Subcutaneous abdominal adipose tissue (tissue), 5 donors: Measurements from ENCODE around the gene RAMP3.
A peak's percentile ranks its signal among the peaks of the same experiment; 100 is the strongest.
"Not testable (repeated sequence)": the region's sequence is repeated elsewhere in the genome, so short reads cannot be mapped to it uniquely, and the experiment has no call there.

Source experiments
- H3K27ac ChIP-seq: one replicate; pipeline ENCODE4 v1.7.0; 2013; ENCODE audit warnings: low read depth, mild to moderate bottlenecking, inconsistent platforms, low read length, moderate library complexity
- H3K27me3 ChIP-seq, 5 donors: one replicate each; pipeline ENCODE4 v1.7.0; 2013; ENCODE audit warnings: low read length in 5 of 5, inconsistent platforms in 1 of 5; ENCODE audit not compliant: control insufficient read depth in 5 of 5, insufficient read depth in 4 of 5
- H3K36me3 ChIP-seq, 5 donors: one replicate each; pipeline ENCODE4 v1.7.0; 2013; ENCODE audit warnings: low read length in 5 of 5; ENCODE audit not compliant: control insufficient read depth in 5 of 5, insufficient read depth in 5 of 5
- H3K4me1 ChIP-seq, 5 donors: one replicate each; pipeline ENCODE4 v1.7.0; 2013; ENCODE audit warnings: low read length in 5 of 5, mild to moderate bottlenecking in 3 of 5, moderate library complexity in 1 of 5; ENCODE audit not compliant: control insufficient read depth in 5 of 5, insufficient read depth in 5 of 5
- H3K4me3 ChIP-seq, 5 donors: one replicate each; pipeline ENCODE4 v1.7.0; 2013; ENCODE audit warnings: low read length in 5 of 5, low read depth in 1 of 5
- H3K9ac ChIP-seq, 5 donors: one replicate each; pipeline ENCODE4 v1.7.0; 2013; ENCODE audit warnings: low read length in 5 of 5, mild to moderate bottlenecking in 4 of 5, moderate library complexity in 3 of 5
- H3K9me3 ChIP-seq, 5 donors: one replicate each; pipeline ENCODE4 v1.7.0; 2013; ENCODE audit warnings: low read length in 5 of 5; ENCODE audit not compliant: control insufficient read depth in 5 of 5
- donor health status: healthy.
- donor health status: healthy.
- donor health status: healthy.
- donor health status: healthy.
- donor health status: healthy.

RAMP3 gene

GRCh38 chr7:45162311-45162845 is 4.8 kb downstream of the RAMP3 start:
- Histone ChIP-seq H3K27me3 (peaks cover 0 to 10% (median 0%) of the 10 kb centered on the region in 5 donors), H3K9ac (no peak overlapping the region), H3K27ac (no peak overlapping the region), H3K36me3 (peaks cover 0 to 4% (median 0%) of the 10 kb centered on the region in 5 donors), H3K4me3 (no peak overlapping the region), H3K4me1 (peaks cover 0 to 29% (median 4%) of the 10 kb centered on the region in 5 donors), H3K9me3 (peaks cover 4 to 14% (median 6%) of the 10 kb centered on the region in 5 donors)

DNA sequence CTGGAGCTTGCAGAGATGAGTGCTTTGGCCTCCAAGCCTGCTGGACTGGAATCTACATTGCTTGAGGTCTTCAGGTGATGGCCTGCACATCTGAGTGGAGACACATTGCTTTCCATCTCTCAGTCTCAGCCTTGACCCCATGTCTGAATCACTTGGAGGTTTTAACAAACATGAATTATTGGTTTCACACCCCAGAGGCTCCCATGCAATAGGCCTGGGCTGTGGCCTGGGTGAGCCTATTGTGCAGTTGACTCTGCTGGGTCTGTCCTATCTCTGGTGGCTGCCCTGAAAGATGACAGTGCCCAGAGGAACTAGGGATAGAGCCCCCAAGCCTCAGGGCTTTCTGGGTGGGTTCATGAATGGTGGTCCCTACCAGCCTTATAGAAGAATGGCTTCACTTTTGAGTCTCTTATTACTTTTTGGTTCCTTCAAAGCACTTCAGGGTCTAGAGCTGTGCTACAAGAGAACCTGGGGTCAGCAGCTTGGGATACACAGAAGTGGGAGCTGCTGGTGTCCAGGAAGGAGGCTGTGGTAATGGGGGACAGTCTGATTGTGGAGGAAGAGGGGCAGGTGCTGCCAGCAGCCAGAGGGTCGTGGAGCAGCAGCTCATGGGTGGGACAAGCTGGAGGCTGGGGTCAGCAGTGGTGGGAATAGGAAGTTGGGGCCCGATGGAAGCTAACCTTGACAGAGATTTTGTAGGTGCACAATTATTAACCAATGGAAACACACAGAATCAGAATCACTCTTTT is 5.5 kb downstream of the RAMP3 start:
- H3K9ac ChIP-seq: no peak overlapping the region
- H3K4me3 ChIP-seq: peak overlapping the region in 1 of 5 donors; percentile 25
- no peak overlapping the region for H3K27ac ChIP-seq
- H3K27me3 ChIP-seq: peaks cover 0 to 6% (median 0%) of the 10 kb centered on the region in 5 donors
- H3K9me3 ChIP-seq: peaks cover 4 to 14% (median 6%) of the 10 kb centered on the region in 5 donors
- H3K4me1 ChIP-seq: peaks cover 0 to 29% (median 0%) of the 10 kb centered on the region in 5 donors
- peaks cover 0 to 4% (median 0%) of the 10 kb centered on the region in 5 donors for H3K36me3 ChIP-seq

DNA sequence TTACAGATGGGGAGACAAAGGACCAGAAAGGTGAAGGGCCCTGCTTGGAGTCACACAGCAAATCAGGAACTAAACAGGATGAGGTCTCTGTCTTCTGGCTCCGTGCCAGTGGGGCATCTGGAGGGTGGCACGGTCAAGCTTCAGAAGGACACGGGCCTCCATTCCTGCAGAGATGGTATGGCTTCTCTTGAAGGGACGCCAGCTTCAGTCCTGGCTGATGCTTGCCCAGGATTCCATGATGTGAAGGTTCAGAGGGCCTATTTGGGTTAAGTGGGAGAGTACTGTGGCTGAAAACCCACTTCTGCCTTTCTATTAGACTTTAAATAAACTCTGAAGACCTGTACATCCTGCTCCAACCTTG is 6.1 kb downstream of the RAMP3 start:
- Histone ChIP-seq H3K36me3 (peaks cover 0 to 4% (median 0%) of the 10 kb centered on the region in 5 donors), H3K4me1 (peaks cover 0 to 29% (median 0%) of the 10 kb centered on the region in 5 donors), H3K9ac (no peak overlapping the region), H3K27ac (no peak overlapping the region), H3K9me3 (peaks cover 4 to 14% (median 6%) of the 10 kb centered on the region in 5 donors), H3K4me3 (peak overlapping the region in 1 of 5 donors; percentile 25), H3K27me3 (peaks cover 0 to 4% (median 0%) of the 10 kb centered on the region in 5 donors)

DNA sequence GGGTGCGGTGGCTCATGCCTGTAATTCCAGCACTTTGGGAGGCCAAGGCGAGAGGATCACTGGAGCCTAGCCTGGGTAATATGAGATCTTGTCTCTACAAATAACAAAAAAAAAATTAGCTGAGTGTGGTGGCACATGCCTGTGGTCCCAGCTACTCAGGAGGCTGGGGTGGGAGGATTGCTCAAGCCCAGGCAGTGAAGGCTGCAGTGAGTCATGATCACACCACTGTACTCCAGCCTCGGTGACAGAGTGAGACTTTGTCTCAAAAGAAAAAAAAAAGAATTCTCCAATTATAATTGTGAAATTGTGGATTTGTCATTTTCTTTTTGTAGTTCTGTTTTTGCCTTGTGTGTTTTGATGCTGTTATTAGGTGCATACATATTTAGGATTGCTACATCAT is 6.7 kb downstream of the RAMP3 start:
- not testable (repeated sequence) for H3K9ac ChIP-seq, H3K4me3 ChIP-seq, H3K27me3 ChIP-seq

GRCh38 chr7:45165857-45166256 is 8.3 kb downstream of the RAMP3 start:
- Histone ChIP-seq H3K36me3 (peaks cover 0 to 4% (median 0%) of the 10 kb centered on the region in 5 donors), H3K9me3 (peaks cover 4 to 14% (median 6%) of the 10 kb centered on the region in 5 donors), H3K27ac (no peak overlapping the region), H3K4me1 (peaks cover 0 to 14% (median 0%) of the 10 kb centered on the region in 5 donors), H3K27me3 (no peaks in the 10 kb centered on the region), H3K9ac (no peak overlapping the region), H3K4me3 (no peak overlapping the region)

More for the DNA sequence above, 6.7 kb downstream of the RAMP3 start:
- H3K27ac ChIP-seq, H3K36me3 ChIP-seq: not testable (repeated sequence)
- Histone ChIP-seq H3K9me3 (peaks cover 4 to 14% (median 6%) of the 10 kb centered on the region in 5 donors), H3K4me1 (peaks cover 0 to 23% (median 0%) of the 10 kb centered on the region in 5 donors)

GRCh38 chr7:45171946-45172345 is 14.4 kb downstream of the RAMP3 start:
- H3K4me3 ChIP-seq: no peak overlapping the region
- peaks cover 0 to under 1% (median 0%) of the 10 kb centered on the region in 5 donors for H3K36me3 ChIP-seq
- no peaks in the 10 kb centered on the region for H3K9me3 ChIP-seq
- peaks cover 0 to 6% (median 0%) of the 10 kb centered on the region in 5 donors for H3K4me1 ChIP-seq
- no peak overlapping the region for H3K9ac ChIP-seq
- no peak overlapping the region for H3K27ac ChIP-seq
- H3K27me3 ChIP-seq: peaks cover 0 to 2% (median 0%) of the 10 kb centered on the region in 5 donors

GRCh38 chr7:45173596-45174327 is 16.2 kb downstream of the RAMP3 start:
- H3K4me3 ChIP-seq: no peak overlapping the region
- peaks cover 0 to 9% (median 0%) of the 10 kb centered on the region in 5 donors for H3K36me3 ChIP-seq
- peaks cover 0 to 6% (median 0%) of the 10 kb centered on the region in 5 donors for H3K4me1 ChIP-seq
- no peak overlapping the region for H3K27ac ChIP-seq
- H3K27me3 ChIP-seq: peaks cover 0 to 3% (median 0%) of the 10 kb centered on the region in 5 donors
- no peaks in the 10 kb centered on the region for H3K9me3 ChIP-seq
- no peak overlapping the region for H3K9ac ChIP-seq

DNA sequence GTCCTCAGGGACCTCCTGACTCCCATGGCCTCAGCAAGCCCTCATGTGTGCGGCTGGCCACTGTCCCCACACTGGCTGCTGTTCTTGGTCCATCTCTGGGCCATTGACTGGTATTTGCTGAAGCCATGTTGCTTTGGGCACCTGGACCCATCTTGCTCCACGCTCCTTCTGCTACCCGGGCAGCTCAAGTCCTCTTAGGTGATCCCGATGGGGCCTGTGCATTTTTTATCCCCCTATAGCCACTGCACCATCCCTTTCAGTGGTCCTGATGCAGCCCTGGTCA is 16.7 kb downstream of the RAMP3 start:
- Histone ChIP-seq H3K9ac (no peak overlapping the region), H3K9me3 (no peaks in the 10 kb centered on the region), H3K4me3 (no peak overlapping the region), H3K27me3 (peaks cover 0 to 3% (median 0%) of the 10 kb centered on the region in 5 donors), H3K4me1 (peaks cover 0 to 6% (median 0%) of the 10 kb centered on the region in 5 donors), H3K27ac (no peak overlapping the region), H3K36me3 (peaks cover 0 to 9% (median 0%) of the 10 kb centered on the region in 5 donors)

DNA sequence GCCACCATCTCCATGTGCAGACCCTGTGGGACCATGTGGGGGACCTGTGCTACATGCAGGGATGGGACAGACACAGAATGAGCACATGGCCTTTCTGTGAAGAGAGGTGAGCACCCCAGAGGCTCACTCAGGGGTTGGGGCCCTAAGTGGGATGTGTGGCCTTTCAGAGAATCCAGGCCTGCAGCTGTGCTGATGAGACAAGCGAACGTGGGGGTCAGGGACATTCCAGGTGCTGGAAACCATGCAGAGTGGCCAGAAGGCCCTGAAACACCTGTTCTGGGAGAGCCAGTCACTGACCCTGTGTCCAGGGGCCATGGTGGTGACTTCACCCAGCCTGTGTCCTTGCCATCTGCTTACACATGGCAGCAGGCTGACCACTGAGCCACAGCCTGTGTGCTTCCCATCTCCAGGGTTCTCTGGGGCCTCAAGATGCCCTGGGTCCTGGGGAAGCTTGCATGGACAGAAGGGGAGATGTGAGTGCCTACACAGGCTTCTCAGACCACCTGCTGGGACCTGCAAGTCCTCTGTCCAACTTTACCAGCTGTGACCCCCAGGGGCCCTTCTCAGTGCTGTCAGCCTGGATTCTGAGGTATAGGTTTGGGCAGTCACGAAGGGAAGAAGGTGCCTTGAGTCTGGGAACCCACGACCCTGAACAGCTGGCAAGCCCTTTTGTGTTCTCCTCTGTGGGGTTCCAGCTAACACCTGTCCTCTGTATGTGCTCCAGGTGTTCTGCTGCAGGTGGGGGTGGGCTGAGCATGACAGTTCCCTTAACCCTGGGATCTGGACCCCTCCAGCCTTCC is 17.6 kb downstream of the RAMP3 start:
- no peak overlapping the region for H3K9ac ChIP-seq
- no peaks in the 10 kb centered on the region for H3K9me3 ChIP-seq
- no peak overlapping the region for H3K4me3 ChIP-seq
- H3K27ac ChIP-seq: no peak overlapping the region
- H3K27me3 ChIP-seq: peaks cover 0 to 4% (median 0%) of the 10 kb centered on the region in 5 donors
- H3K4me1 ChIP-seq: peaks cover 0 to 6% (median 0%) of the 10 kb centered on the region in 5 donors
- H3K36me3 ChIP-seq: peaks cover 0 to 14% (median 0%) of the 10 kb centered on the region in 5 donors
